ENCODE results near the gene KDM2A. TPM values are rescaled to one million over a fixed set of nuclear protein-coding genes. Genes with fewer than 3 reads are reported as not detected.

KDM2A gene
- total and polyA plus RNA-seq, 2 of the 13 experiments (the other 11 are each of a cell fraction or from before 2014, with no cell fraction given), result 31.3 to 31.4 TPM

DNA sequence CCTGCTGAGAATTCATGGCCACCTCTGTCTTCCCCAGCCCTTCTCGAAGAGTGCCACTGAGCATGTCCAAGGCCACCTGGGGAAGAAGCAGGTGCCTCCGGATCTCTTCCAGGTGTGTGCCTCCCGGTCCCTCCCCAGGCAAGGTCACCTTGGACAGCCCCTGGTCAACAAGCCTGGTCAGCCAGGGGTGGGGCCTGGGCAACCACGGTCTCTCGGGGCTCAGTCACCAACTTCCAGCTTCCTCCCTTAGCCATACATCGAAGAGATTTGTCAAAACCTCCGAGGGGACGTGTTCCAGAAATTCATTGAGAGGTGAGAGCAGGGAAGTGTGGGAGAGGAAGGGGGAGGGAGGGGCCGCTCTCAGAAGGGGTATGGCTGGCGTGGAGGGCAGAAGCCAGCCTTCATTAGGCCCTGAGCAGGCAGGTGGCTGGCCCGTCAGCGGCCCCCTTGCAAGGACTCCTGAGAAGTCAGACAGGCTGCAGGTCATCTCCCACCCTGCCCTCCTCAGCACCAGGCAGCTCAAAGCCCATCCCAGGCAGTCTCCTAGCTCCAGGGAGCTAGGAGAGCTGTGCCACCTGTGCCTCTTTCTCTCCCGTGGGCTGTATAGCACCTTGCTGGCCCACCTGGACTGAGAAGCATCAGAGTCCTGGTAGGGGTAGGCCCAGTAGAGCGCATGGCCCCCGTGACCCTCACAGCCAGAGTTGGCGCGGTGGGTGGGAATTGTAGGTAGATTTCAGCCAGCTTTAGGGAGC is 160.7 kb downstream of the KDM2A start:
- no peak overlapping the region for H3K4me3 ChIP-seq (replicated peaks in 1 of 3; ENCODE audit: insufficient read depth in 1 of 3, low read depth in 2 of 3, low read length in 3 of 3)
- WGBS (ENCODE audit: low lambda C conversion rate), result 98% methylated on average over 13 of the region's 17 CpGs
- no peaks in the 10 kb centered on the region for H3K27me3 ChIP-seq (ENCODE audit: control insufficient read depth in 1 of 2, insufficient read depth in 2 of 2, low read length in 2 of 2)
- ATAC-seq, result no peak
- no peaks in the 10 kb centered on the region for H3K9me3 ChIP-seq (ENCODE audit: low read length)
- H2AFZ ChIP-seq (ENCODE audit: low read length), result no peak overlapping the region
- no TSS peak for BruUV-seq (replicated peaks)
- peaks cover 6% of the 10 kb centered on the region for H3K79me2 ChIP-seq (ENCODE audit: insufficient read depth, low read length)
- H3K4me2 ChIP-seq (ENCODE audit: low read depth, low read length), result no peak overlapping the region
- FAIRE-seq, result no peak
- no peak overlapping the region for H3K27ac ChIP-seq (ENCODE audit: extremely low read length, insufficient read depth, low read length)
- DNase-seq (ENCODE audit: low spot score), result no peak
- in situ Hi-C loops (cut with HindIII; ENCODE audit: extremely low pct_ligation_motif_present, low pct_unique_long_range_greater_than_20kb) (no loop called here), intact Hi-C loops (cut with micrococcal nuclease; ENCODE audit: unreplicated experiment) (no loop called here)
- no peak overlapping the region for H3K9ac ChIP-seq (ENCODE audit: insufficient read depth, low read depth, low read length)
- peaks cover 13% of the 10 kb centered on the region; the same call in 1 of the 2 replicates for H4K20me1 ChIP-seq (ENCODE audit: insufficient read depth, low read length)
- ChIA-PET POLR2A (interaction anchor here (1.3 kb wide), 1 partner anchor 9 kb away, joined by 7 read pairs; the partner anchor contains the start of gene ANKRD13D), CTCF (ENCODE audit: low intra/inter-chr PET ratio, low total read pairs) (no interaction called here)
- H3K4me1 ChIP-seq (ENCODE audit: insufficient read depth, low read length), result peaks cover 2% of the 10 kb centered on the region; the same call in 1 of the 2 replicates
- peaks cover 38 to 85% of the 10 kb centered on the region in 2 experiments; a peak in 4 of 5 replicates for H3K36me3 ChIP-seq (replicated peaks in 1 of 2; ENCODE audit: control insufficient read depth in 1 of 2, insufficient read depth in 2 of 2, low read length in 2 of 2)
- no peak for TF ChIP-seq ZNF138 (CRISPR knock-in tag; IDR thresholded peaks at IDR 0.05; ENCODE audit: low read depth)
- TF ChIP-seq, protein P1, sequence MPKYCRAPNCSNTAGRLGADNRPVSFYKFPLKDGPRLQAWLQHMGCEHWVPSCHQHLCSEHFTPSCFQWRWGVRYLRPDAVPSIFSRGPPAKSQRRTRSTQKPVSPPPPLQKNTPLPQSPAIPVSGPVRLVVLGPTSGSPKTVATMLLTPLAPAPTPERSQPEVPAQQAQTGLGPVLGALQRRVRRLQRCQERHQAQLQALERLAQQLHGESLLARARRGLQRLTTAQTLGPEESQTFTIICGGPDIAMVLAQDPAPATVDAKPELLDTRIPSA (CRISPR knock-in tag; IDR thresholded peaks at IDR 0.05; ENCODE audit: borderline replicate concordance), result no peak
- no peak for TF ChIP-seq ZNF577 (CRISPR knock-in tag; IDR thresholded peaks at IDR 0.05; ENCODE audit: borderline replicate concordance, low read depth)
- no peak for TF ChIP-seq ZNF616 (CRISPR knock-in tag; IDR thresholded peaks at IDR 0.05; ENCODE audit: low read depth)
- TF ChIP-seq GATAD2A (CRISPR knock-in tag; IDR thresholded peaks at IDR 0.05), result no peak
- TF ChIP-seq HDAC2 (CRISPR knock-in tag; IDR thresholded peaks at IDR 0.05), result no peak

DNA sequence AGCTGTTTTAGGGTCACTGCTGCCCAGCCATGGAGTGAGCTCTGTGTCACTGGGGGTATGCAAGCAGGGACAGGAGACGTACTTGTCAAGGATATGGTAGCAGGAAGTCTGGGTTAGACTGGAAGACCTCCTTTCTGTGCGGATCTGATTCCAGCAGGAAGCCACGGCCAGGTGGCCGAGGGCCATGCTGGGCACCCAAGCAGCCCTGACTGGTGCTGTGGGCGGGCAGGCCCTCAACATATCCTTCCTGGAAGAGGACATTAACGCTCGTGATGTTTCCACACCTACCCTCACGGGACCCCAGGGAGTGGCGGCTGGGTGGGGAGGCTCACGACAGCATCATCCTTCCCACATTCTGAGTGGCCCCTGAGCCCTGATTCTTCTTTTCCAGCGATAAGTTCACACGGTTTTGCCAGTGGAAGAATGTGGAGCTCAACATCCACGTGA is 161.3 kb downstream of the KDM2A start:
- no peaks in the 10 kb centered on the region for H3K4me1 ChIP-seq (ENCODE audit: insufficient read depth, low read length)
- in situ Hi-C loops (cut with HindIII; ENCODE audit: extremely low pct_ligation_motif_present, low pct_unique_long_range_greater_than_20kb) (no loop called here), intact Hi-C loops (cut with micrococcal nuclease; ENCODE audit: unreplicated experiment) (no loop called here)
- DNase-seq (ENCODE audit: low spot score), result no peak
- no peak overlapping the region for H3K4me3 ChIP-seq (replicated peaks in 1 of 3; ENCODE audit: insufficient read depth in 1 of 3, low read depth in 2 of 3, low read length in 3 of 3)
- no peaks in the 10 kb centered on the region for H3K27me3 ChIP-seq (ENCODE audit: control insufficient read depth in 1 of 2, insufficient read depth in 2 of 2, low read length in 2 of 2)
- no TSS peak for BruUV-seq (replicated peaks)
- TF ChIP-seq KAT2B (IDR thresholded peaks at IDR 0.05; ENCODE audit: borderline replicate concordance, low read depth, low read length), result no peak
- no peak for TF ChIP-seq FOXC1 (CRISPR knock-in tag; IDR thresholded peaks at IDR 0.05; ENCODE audit: borderline replicate concordance)
- no peak for TF ChIP-seq ZBTB3 (CRISPR knock-in tag; IDR thresholded peaks at IDR 0.05; ENCODE audit: borderline replicate concordance, low read depth)
- TF ChIP-seq, protein P2, sequence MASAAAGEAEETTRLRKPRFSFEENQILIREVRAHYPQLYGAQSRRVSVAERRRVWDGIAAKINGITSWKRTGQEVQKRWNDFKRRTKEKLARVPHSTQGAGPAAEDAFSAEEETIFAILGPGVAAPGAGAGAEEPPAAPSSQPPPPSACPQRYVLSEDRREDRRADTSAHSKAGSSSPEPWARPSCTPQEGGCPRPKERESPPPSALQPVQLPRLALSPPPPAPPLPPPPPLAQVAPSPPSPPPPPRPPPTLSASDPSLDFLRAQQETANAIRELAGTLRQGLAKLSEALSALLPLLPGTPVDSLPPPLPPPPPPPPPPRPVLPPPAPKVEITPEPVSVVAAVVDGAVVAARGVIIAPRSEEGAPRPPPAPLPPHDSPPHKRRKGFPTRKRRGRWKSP (CRISPR knock-in tag; IDR thresholded peaks at IDR 0.05), result no peak
- TF ChIP-seq SETDB1 (CRISPR knock-in tag; IDR thresholded peaks at IDR 0.05; ENCODE audit: borderline replicate concordance), result no peak
- no peak for TF ChIP-seq HMGA1 (CRISPR knock-in tag; conservative IDR thresholded peaks at IDR 0.05)
- no peak for TF ChIP-seq CBX2 (IDR thresholded peaks at IDR 0.05; ENCODE audit: low read depth, low read length)
- no peak for TF ChIP-seq CBX2 (CRISPR knock-in tag; IDR thresholded peaks at IDR 0.05; ENCODE audit: low read depth)
- no peak for TF ChIP-seq EP300 (IDR thresholded peaks at IDR 0.05; ENCODE audit: low read depth in 2 of 2, low read length in 2 of 2)
- no peak for TF ChIP-seq EP300 (CRISPR knock-in tag; IDR thresholded peaks at IDR 0.05; ENCODE audit: borderline replicate concordance)
- TF ChIP-seq, protein P3, sequence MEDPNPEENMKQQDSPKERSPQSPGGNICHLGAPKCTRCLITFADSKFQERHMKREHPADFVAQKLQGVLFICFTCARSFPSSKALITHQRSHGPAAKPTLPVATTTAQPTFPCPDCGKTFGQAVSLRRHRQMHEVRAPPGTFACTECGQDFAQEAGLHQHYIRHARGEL (CRISPR knock-in tag; IDR thresholded peaks at IDR 0.05), result no peak
- no peak overlapping the region for H3K4me2 ChIP-seq (ENCODE audit: low read depth, low read length)
- WGBS (ENCODE audit: low lambda C conversion rate), result 93% methylated on average over 3 of the region's 13 CpGs
- H4K20me1 ChIP-seq (ENCODE audit: insufficient read depth, low read length), result peaks cover 9% of the 10 kb centered on the region; the same call in 1 of the 2 replicates
- no peak for ATAC-seq
- H3K9me3 ChIP-seq (ENCODE audit: low read length), result no peaks in the 10 kb centered on the region
- no peak overlapping the region for H3K27ac ChIP-seq (ENCODE audit: extremely low read length, insufficient read depth, low read length)
- ChIA-PET CTCF (ENCODE audit: low intra/inter-chr PET ratio, low total read pairs) (no interaction called here), POLR2A (interaction anchor here (1.3 kb wide), 1 partner anchor 8 kb away, joined by 7 read pairs; the partner anchor contains the start of gene ANKRD13D)
- H3K36me3 ChIP-seq (replicated peaks in 1 of 2; ENCODE audit: control insufficient read depth in 1 of 2, insufficient read depth in 2 of 2, low read length in 2 of 2), result peaks cover 41 to 91% of the 10 kb centered on the region in 2 experiments; a peak in 4 of 5 replicates
- H2AFZ ChIP-seq (ENCODE audit: low read length), result no peak overlapping the region
- peaks cover 5% of the 10 kb centered on the region for H3K79me2 ChIP-seq (ENCODE audit: insufficient read depth, low read length)
- FAIRE-seq, result no peak
- no peak overlapping the region for H3K9ac ChIP-seq (ENCODE audit: insufficient read depth, low read depth, low read length)
